DND-41 (cell line): ENCODE data around the gene VTCN1.

Experiments used
- ATAC-seq: fragments of 200-7000 bp; cut with Tn5 transposase; 3 replicates; pipeline ENCODE4 v1.9.1; 2021; ENCODE audit warnings: low read depth; ENCODE audit not compliant: insufficient read depth
- DNase-seq: peaks from one replicate; pipeline ENCODE4 v3.0.0-alpha.2; 2020
- H2AFZ ChIP-seq: 2 replicates; pipeline ENCODE4 v1.6.0; 2012; ENCODE audit warnings: low read depth, low read length
- H3K27ac ChIP-seq: 2 replicates; pipeline ENCODE4 v1.5.1; 2012; ENCODE audit warnings: low read length, inconsistent platforms
- H3K27me3 ChIP-seq: fragments of 200-600 bp; sonication (generic); 2 replicates; pipeline ENCODE4 v1.6.0; 2012; ENCODE audit warnings: low read length, mild to moderate bottlenecking, inconsistent platforms; ENCODE audit not compliant: insufficient read depth, poor library complexity
- H3K36me3 ChIP-seq: 2 replicates; pipeline ENCODE4 v1.5.1; 2012; ENCODE audit warnings: low read length, inconsistent platforms; ENCODE audit not compliant: insufficient read depth
- H3K4me1 ChIP-seq: 2 replicates; pipeline ENCODE4 v1.5.1; 2012; ENCODE audit warnings: mild to moderate bottlenecking, low read length; ENCODE audit not compliant: insufficient read depth
- H3K4me2 ChIP-seq: 2 replicates; pipeline ENCODE4 v1.6.0; 2012; ENCODE audit warnings: mild to moderate bottlenecking, moderate library complexity, low read length, inconsistent platforms; ENCODE audit not compliant: insufficient read depth
- H3K4me3 ChIP-seq, 2 experiments: fragments of 200-600 bp in 1 of 2; shearing (Covaris generic) in 1 of 2; 2 replicates each; pipeline ENCODE4 v1.5.1; 2012 to 2016; ENCODE audit warnings: inconsistent platforms in 2 of 2, low read length in 2 of 2, mild to moderate bottlenecking in 2 of 2, low read depth in 1 of 2, moderate library complexity in 1 of 2
- H3K79me2 ChIP-seq: 2 replicates; pipeline ENCODE4 v1.6.0; 2012; ENCODE audit warnings: low read length, inconsistent platforms; ENCODE audit not compliant: insufficient read depth
- H3K9ac ChIP-seq: 2 replicates; pipeline ENCODE4 v1.6.0; 2012; ENCODE audit warnings: low read depth, mild to moderate bottlenecking, inconsistent platforms, low read length, moderate library complexity
- H3K9me3 ChIP-seq: 2 replicates; pipeline ENCODE4 v1.5.1; 2012; ENCODE audit warnings: low read length, moderate library complexity, mild to moderate bottlenecking, inconsistent platforms; ENCODE audit not compliant: insufficient read depth, severe bottlenecking
- H4K20me1 ChIP-seq: 2 replicates; pipeline ENCODE4 v1.6.0; 2012; ENCODE audit warnings: low read length; ENCODE audit not compliant: insufficient read depth
- EZH2 ChIP-seq: IDR thresholded peaks from 3 replicates; pipeline ENCODE4 v1.6.1; 2012; ENCODE audit warnings: borderline replicate concordance, low read depth, mild to moderate bottlenecking, moderate library complexity, low read length, inconsistent platforms; ENCODE audit not compliant: severe bottlenecking
- TF ChIP-seq, protein P1 (sequence below): IDR thresholded peaks from 2 replicates; pipeline ENCODE4 v1.5.1; 2012; ENCODE audit warnings: borderline replicate concordance, low read length, moderate library complexity, mild to moderate bottlenecking; ENCODE audit not compliant: poor library complexity, severe bottlenecking; ENCODE audit errors: extremely low read depth

The VTCN1 gene

DNA sequence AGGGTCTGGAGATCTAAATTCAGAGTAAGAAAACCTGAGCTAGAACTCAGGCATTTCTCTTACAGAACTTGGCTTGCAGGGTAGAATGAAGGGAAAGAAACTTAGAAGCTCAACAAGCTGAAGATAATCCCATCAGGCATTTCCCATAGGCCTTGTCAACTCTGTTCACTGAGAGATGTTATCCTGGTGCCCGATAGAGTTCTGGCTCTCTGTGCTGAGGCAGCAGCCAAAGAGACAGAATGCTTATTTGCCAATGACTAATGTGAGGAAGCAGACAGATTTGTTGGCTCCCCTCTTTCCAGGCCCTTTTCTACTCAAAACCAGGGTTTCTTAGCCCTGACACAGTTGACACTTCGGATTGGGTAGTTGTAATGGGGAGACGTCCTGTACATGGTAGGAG is 66.9 kb downstream of the VTCN1 start:
- Histone ChIP-seq H3K27me3 (peaks cover 2% of the 10 kb centered on the region), H3K79me2 (no peaks in the 10 kb centered on the region), H2AFZ (no peak overlapping the region), H3K9me3 (no peaks in the 10 kb centered on the region), H3K27ac (no peak overlapping the region), H3K4me3 (no peak overlapping the region), H3K9ac (no peak overlapping the region), H3K36me3 (no peaks in the 10 kb centered on the region), H4K20me1 (no peaks in the 10 kb centered on the region), H3K4me1 (no peaks in the 10 kb centered on the region), H3K4me2 (no peak overlapping the region)
- ATAC-seq (no peak), DNase-seq (no peak)
- TF ChIP-seq EZH2 = no peak
- TF ChIP-seq, protein P1, sequence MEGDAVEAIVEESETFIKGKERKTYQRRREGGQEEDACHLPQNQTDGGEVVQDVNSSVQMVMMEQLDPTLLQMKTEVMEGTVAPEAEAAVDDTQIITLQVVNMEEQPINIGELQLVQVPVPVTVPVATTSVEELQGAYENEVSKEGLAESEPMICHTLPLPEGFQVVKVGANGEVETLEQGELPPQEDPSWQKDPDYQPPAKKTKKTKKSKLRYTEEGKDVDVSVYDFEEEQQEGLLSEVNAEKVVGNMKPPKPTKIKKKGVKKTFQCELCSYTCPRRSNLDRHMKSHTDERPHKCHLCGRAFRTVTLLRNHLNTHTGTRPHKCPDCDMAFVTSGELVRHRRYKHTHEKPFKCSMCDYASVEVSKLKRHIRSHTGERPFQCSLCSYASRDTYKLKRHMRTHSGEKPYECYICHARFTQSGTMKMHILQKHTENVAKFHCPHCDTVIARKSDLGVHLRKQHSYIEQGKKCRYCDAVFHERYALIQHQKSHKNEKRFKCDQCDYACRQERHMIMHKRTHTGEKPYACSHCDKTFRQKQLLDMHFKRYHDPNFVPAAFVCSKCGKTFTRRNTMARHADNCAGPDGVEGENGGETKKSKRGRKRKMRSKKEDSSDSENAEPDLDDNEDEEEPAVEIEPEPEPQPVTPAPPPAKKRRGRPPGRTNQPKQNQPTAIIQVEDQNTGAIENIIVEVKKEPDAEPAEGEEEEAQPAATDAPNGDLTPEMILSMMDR = no peak

DNA sequence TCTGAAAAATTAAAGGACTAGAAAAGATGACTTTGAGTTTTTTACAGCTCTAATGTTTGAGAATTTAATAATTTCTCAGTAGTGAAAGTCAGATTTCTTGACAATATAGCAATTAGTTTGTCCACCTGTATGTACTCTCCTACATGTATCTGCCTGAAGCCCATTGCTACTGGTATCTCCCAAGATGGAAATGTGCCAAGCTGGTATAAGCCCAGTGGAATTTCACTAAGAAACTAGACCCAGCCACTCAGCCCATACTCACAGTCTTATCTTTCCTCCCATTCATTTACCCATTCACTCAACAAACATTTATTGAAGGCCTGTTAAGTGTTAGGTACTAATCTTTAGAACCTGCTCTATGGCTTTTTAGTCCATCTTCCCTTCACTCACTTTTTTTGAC is 67.6 kb downstream of the VTCN1 start:
- no peak overlapping the region for H2AFZ ChIP-seq
- H3K27ac ChIP-seq = no peak overlapping the region
- no peak overlapping the region for H3K4me2 ChIP-seq
- TF ChIP-seq EZH2 = no peak
- TF ChIP-seq, protein P1 = no peak
- H3K36me3 ChIP-seq = no peaks in the 10 kb centered on the region
- no peak overlapping the region for H3K9ac ChIP-seq
- peaks cover 3% of the 10 kb centered on the region for H3K27me3 ChIP-seq
- H3K79me2 ChIP-seq = no peaks in the 10 kb centered on the region
- ATAC-seq (no peak), DNase-seq (no peak)
- H3K9me3 ChIP-seq = no peaks in the 10 kb centered on the region
- no peaks in the 10 kb centered on the region for H3K4me1 ChIP-seq
- H4K20me1 ChIP-seq = no peaks in the 10 kb centered on the region
- no peak overlapping the region for H3K4me3 ChIP-seq

DNA sequence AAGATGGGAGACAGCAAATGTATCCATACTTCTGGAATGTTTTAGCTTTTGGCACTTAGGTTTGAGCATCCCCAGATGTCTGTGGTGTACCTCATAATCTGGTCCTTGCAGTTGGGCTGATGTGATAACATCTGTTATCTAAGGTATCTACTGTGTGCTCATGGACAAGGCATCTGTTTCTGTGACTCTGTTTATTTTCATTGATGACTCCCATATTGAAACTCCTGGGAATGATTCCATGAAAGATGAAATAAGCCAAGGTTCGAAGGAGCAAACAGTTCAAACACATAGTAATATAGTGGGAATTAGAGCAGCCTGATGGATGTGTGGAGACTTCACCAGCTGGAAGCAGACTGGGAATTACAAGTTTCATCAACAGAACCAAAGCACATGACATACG is 68.5 kb downstream of the VTCN1 start:
- H3K4me3 ChIP-seq = no peak overlapping the region
- H2AFZ ChIP-seq = no peak overlapping the region
- no peaks in the 10 kb centered on the region for H3K36me3 ChIP-seq
- no peak for ATAC-seq
- H3K9me3 ChIP-seq = no peaks in the 10 kb centered on the region
- H3K27ac ChIP-seq = no peak overlapping the region
- H3K27me3 ChIP-seq = peaks cover 8% of the 10 kb centered on the region
- no peak overlapping the region for H3K9ac ChIP-seq
- no peak for TF ChIP-seq EZH2
- TF ChIP-seq, protein P1 = no peak
- no peaks in the 10 kb centered on the region for H3K4me1 ChIP-seq
- H3K79me2 ChIP-seq = no peaks in the 10 kb centered on the region
- no peak overlapping the region for H3K4me2 ChIP-seq
- no peak for DNase-seq
- H4K20me1 ChIP-seq = no peaks in the 10 kb centered on the region

DNA sequence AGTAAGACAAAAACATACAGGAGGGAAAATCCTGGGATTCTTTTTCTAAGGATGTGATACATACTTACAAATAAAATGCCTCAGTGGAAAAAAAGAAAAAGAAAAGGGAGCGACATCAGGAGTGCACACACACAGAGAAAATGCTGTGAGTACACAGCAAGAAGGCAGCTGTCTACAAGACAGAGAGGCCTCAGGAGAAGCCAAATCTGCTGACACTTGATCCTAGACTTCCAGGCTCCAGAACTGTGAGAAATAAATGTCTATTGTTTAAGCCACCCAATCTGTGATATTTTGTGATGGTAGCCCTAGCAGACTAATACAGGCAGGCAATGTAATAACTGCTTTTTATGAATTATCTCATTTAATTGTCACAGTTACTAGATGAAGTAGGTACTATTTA is 72.2 kb downstream of the VTCN1 start:
- TF ChIP-seq, protein P1 = no peak
- TF ChIP-seq EZH2 = no peak
- H3K36me3 ChIP-seq = no peaks in the 10 kb centered on the region
- DNase-seq (no peak), ATAC-seq (no peak)
- H3K27me3 ChIP-seq = peaks cover 5% of the 10 kb centered on the region
- H2AFZ ChIP-seq = no peak overlapping the region
- no peak overlapping the region for H3K9ac ChIP-seq
- H3K27ac ChIP-seq = no peak overlapping the region
- H3K4me3 ChIP-seq = no peak overlapping the region
- no peaks in the 10 kb centered on the region for H3K9me3 ChIP-seq
- no peak overlapping the region for H3K4me2 ChIP-seq
- H3K4me1 ChIP-seq = no peaks in the 10 kb centered on the region
- H4K20me1 ChIP-seq = no peaks in the 10 kb centered on the region
- H3K79me2 ChIP-seq = no peaks in the 10 kb centered on the region
